A549 (cell line): ENCODE measurements around the gene FAM89B.

Experiments used
- CEBPB ChIP-seq, 2 experiments: fragments of >200 bp in 1 of 2; sonication (Bioruptor Twin) in 1 of 2; formaldehyde crosslinking in 1 of 2; IDR thresholded peaks; 2 replicates each; pipeline ENCODE4 v1.6.1; 2012 to 2016
- JUNB ChIP-seq: fragments of >200 bp; sonication (Bioruptor Twin); formaldehyde crosslinking; IDR thresholded peaks from 2 replicates; pipeline ENCODE4 v1.6.1; 2016
- KDM1A ChIP-seq: fragments of 200-600 bp; sonication (generic); IDR thresholded peaks from 2 replicates; pipeline ENCODE4 v1.6.1; 2016; ENCODE audit warnings: low read depth, mild to moderate bottlenecking
- SMC3 ChIP-seq: fragments of >200 bp; sonication (Bioruptor Twin); formaldehyde crosslinking; IDR thresholded peaks from 3 replicates; pipeline ENCODE4 v1.6.1; 2018; ENCODE audit warnings: inconsistent platforms
- ZC3H11A ChIP-seq: fragments of 450-650 bp; IDR thresholded peaks from 2 replicates; pipeline ENCODE4 v1.6.1; 2014; ENCODE audit warnings: antibody characterized with exemption, mild to moderate bottlenecking

- TF ChIP-seq JUNB (no peak), CEBPB (IDR thresholded peaks at IDR 0.05) (no peak), SMC3 (no peak), ZC3H11A (no peak), KDM1A (no peak)
Observed at GRCh38 chr11:65621460-65621859, 49.1 kb downstream of the FAM89B start.
